ENCODE data around the gene MEIS1.

The MEIS1 gene

DNA sequence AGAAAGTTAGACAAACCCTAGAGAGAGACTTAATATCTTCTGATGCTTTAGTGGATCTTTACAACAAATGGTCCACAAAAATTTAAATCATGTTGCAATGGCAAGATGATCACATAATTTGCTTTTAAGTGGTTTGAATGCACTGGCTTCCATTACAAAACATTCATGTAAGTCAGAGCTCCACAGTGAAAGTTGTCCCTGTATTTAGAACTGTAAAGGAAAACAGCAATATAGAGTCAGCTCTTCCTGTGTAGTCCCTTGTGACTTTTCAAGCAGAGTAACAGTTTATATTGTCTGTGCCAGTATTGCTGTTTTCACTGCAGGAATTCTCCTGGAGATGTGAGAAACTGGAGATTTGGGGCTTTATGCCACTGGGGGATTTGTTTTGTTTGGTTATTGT, 77.7 kb downstream of the MEIS1 start:
- in situ Hi-C loops (cut with MboI; ENCODE audit: low pct_unique_long_range_greater_than_20kb, low sequenced_read_pairs, unreplicated experiment): no loop called here
- no peak for DNase-seq (ENCODE audit: low spot score)
- TF ChIP-seq CTCF (IDR thresholded peaks at IDR 0.05; ENCODE audit: extremely low read depth, insufficient read depth, missing control alignments): no peak

GRCh38 chr2:66515743-66516142, 80.8 kb downstream of the MEIS1 start:
- in situ Hi-C loops (cut with MboI; ENCODE audit: low pct_unique_long_range_greater_than_20kb, low sequenced_read_pairs, unreplicated experiment): no loop called here

GRCh38 chr2:66516499-66516898, 81.6 kb downstream of the MEIS1 start:
- in situ Hi-C loops (cut with MboI; ENCODE audit: low pct_unique_long_range_greater_than_20kb, low sequenced_read_pairs, unreplicated experiment): no loop called here
- no peak for TF ChIP-seq CTCF (IDR thresholded peaks at IDR 0.05; ENCODE audit: extremely low read depth, insufficient read depth, missing control alignments)
- DNase-seq (ENCODE audit: low spot score): no peak

More at GRCh38 chr2:66515743-66516142, 80.8 kb downstream of the MEIS1 start:
- DNase-seq (ENCODE audit: low spot score): no peak
- no peak for TF ChIP-seq CTCF (IDR thresholded peaks at IDR 0.05; ENCODE audit: extremely low read depth, insufficient read depth, missing control alignments)

- no peak for DNase-seq (ENCODE audit: low spot score)
- no peak for TF ChIP-seq CTCF (IDR thresholded peaks at IDR 0.05; ENCODE audit: extremely low read depth, insufficient read depth, missing control alignments)
- in situ Hi-C loops (cut with MboI; ENCODE audit: low pct_unique_long_range_greater_than_20kb, low sequenced_read_pairs, unreplicated experiment): no loop called here
These were observed 82.8 kb downstream of the MEIS1 start for GRCh38 chr2:66517772-66518171.

DNA sequence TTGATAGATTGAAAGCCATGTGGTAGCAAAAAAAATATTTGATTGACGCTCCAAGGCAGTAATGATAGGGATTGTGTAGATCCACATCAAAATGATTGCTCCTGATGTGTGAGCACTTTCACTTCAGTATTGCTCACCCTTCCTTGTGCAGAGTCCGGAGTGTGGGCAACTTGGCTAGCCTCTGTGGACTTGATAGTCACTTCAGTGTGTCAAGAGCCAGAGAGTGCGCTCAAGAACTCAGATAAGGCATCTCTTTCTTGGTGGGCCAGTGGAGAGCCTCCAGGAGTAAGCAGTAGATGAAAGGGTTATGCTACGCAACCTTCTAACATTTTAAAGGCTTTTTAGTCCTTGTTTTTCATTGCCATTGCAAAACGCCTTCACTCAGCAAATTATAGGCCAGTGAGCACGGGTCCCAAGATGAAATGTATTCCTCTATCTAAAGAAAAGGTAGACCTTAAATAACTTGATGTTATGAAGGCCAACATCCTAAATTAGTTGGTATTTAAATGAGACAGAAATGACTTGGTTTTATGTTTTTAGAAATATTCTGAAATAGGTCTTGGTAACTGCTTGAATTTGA, 84.4 kb downstream of the MEIS1 start:
- in situ Hi-C loops (cut with MboI; ENCODE audit: low pct_unique_long_range_greater_than_20kb, low sequenced_read_pairs, unreplicated experiment): no loop called here
- DNase-seq (ENCODE audit: low spot score): no peak
- no peak for TF ChIP-seq CTCF (IDR thresholded peaks at IDR 0.05; ENCODE audit: extremely low read depth, insufficient read depth, missing control alignments)

DNA sequence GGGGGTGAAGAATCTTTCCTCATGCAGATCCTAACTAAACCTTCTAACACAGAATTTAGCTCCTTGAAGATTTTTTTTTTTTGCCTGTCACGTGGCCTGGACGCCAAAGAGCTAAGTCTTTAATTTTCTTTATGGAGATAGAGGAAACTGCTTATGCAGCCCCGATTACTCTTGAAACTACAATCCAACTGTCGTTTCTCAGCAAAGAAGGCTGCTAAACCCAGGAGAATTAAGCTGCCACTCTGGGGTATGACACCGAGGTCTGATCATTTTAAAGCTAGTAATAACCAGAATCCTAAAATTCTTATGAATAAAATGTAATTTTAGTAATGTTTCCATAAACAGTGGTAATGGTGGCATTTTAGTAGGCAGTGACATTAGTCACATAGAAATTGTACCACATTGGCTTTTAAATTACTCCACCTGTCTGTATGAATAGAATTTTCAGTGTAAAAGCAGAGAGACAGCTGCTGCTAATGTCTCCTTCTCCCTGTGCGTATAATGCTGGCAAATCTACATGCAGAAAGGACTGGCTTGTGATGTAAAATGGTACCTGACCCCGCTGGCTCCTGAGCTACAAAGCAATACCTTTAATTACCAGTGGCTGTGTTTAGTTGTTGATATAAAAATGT, 86.5 kb downstream of the MEIS1 start:
- in situ Hi-C loops (cut with MboI; ENCODE audit: low pct_unique_long_range_greater_than_20kb, low sequenced_read_pairs, unreplicated experiment): no loop called here
- TF ChIP-seq CTCF (IDR thresholded peaks at IDR 0.05; ENCODE audit: extremely low read depth, insufficient read depth, missing control alignments): no peak
- DNase-seq (ENCODE audit: low spot score): no peak
